IPS-20b (cell line): ENCODE results near the gene MAU2.

Source experiments
- H3K27ac ChIP-seq: one replicate; pipeline ENCODE4 v1.5.1; 2013; ENCODE audit warnings: low read length
- H3K27me3 ChIP-seq: 2 replicates; pipeline ENCODE4 v1.6.1; 2013; ENCODE audit warnings: mild to moderate bottlenecking, low read length, inconsistent platforms; ENCODE audit not compliant: insufficient read depth
- H3K36me3 ChIP-seq: 2 replicates; pipeline ENCODE4 v1.6.1; 2013; ENCODE audit warnings: low read depth, mild to moderate bottlenecking, inconsistent platforms, low read length, moderate library complexity; ENCODE audit not compliant: insufficient read depth
- H3K4me1 ChIP-seq: 2 replicates; pipeline ENCODE4 v1.6.1; 2013; ENCODE audit warnings: mild to moderate bottlenecking, control low read depth, inconsistent platforms, low read length, moderate library complexity; ENCODE audit not compliant: insufficient read depth
- H3K4me3 ChIP-seq: 2 replicates; pipeline ENCODE4 v1.5.1; 2013; ENCODE audit warnings: mild to moderate bottlenecking, low read length, inconsistent platforms
- H3K9ac ChIP-seq: 2 replicates; pipeline ENCODE4 v1.6.1; 2013; ENCODE audit warnings: low read depth, mild to moderate bottlenecking, inconsistent platforms, low read length, moderate library complexity
- H3K9me3 ChIP-seq: 2 replicates; pipeline ENCODE4 v1.6.1; 2013; ENCODE audit warnings: mild to moderate bottlenecking, low read depth, low read length, inconsistent platforms; ENCODE audit not compliant: insufficient read depth

MAU2 gene

GRCh38 chr19:19285686-19286085, 34.9 kb upstream of the MAU2 start:
- no peak overlapping the region for H3K27ac ChIP-seq
- peaks cover 71% of the 10 kb centered on the region for H3K36me3 ChIP-seq
- H3K9me3 ChIP-seq, result no peaks in the 10 kb centered on the region
- H3K27me3 ChIP-seq, result no peaks in the 10 kb centered on the region
- no peaks in the 10 kb centered on the region for H3K4me1 ChIP-seq
- H3K4me3 ChIP-seq, result no peak overlapping the region
- H3K9ac ChIP-seq, result no peak overlapping the region

GRCh38 chr19:19292607-19293006, 28.0 kb upstream of the MAU2 start:
- Histone ChIP-seq H3K27me3 (no peaks in the 10 kb centered on the region), H3K36me3 (peaks cover 69% of the 10 kb centered on the region), H3K9me3 (no peaks in the 10 kb centered on the region), H3K4me1 (no peaks in the 10 kb centered on the region), H3K27ac (no peak overlapping the region), H3K4me3 (no peak overlapping the region), H3K9ac (no peak overlapping the region)

GRCh38 chr19:19294914-19295313, 25.7 kb upstream of the MAU2 start:
- H3K4me3 ChIP-seq, result no peak overlapping the region
- no peak overlapping the region for H3K27ac ChIP-seq
- H3K36me3 ChIP-seq, result peaks cover 56% of the 10 kb centered on the region
- H3K9ac ChIP-seq, result no peak overlapping the region
- H3K9me3 ChIP-seq, result no peaks in the 10 kb centered on the region
- no peaks in the 10 kb centered on the region for H3K4me1 ChIP-seq
- H3K27me3 ChIP-seq, result no peaks in the 10 kb centered on the region

GRCh38 chr19:19296953-19297689, 23.5 kb upstream of the MAU2 start:
- Histone ChIP-seq H3K36me3 (peaks cover 68% of the 10 kb centered on the region), H3K27ac (no peak overlapping the region), H3K9ac (no peak overlapping the region), H3K9me3 (no peaks in the 10 kb centered on the region), H3K27me3 (no peaks in the 10 kb centered on the region), H3K4me3 (no peak overlapping the region), H3K4me1 (no peaks in the 10 kb centered on the region)

- Histone ChIP-seq H3K9me3 (no peaks in the 10 kb centered on the region), H3K9ac (no peak overlapping the region), H3K27me3 (no peaks in the 10 kb centered on the region), H3K27ac (no peak overlapping the region), H3K4me1 (no peaks in the 10 kb centered on the region), H3K4me3 (no peak overlapping the region), H3K36me3 (peaks cover 69% of the 10 kb centered on the region)
Measured at GRCh38 chr19:19297759-19298158, 22.9 kb upstream of the MAU2 start.

GRCh38 chr19:19300613-19301012, 20.0 kb upstream of the MAU2 start:
- Histone ChIP-seq H3K9ac (no peak overlapping the region), H3K4me1 (no peaks in the 10 kb centered on the region), H3K36me3 (peaks cover 72% of the 10 kb centered on the region), H3K27me3 (no peaks in the 10 kb centered on the region), H3K9me3 (no peaks in the 10 kb centered on the region), H3K4me3 (no peak overlapping the region), H3K27ac (no peak overlapping the region)

- Histone ChIP-seq H3K4me3 (no peak overlapping the region), H3K4me1 (no peaks in the 10 kb centered on the region), H3K27me3 (no peaks in the 10 kb centered on the region), H3K9me3 (no peaks in the 10 kb centered on the region), H3K27ac (no peak overlapping the region), H3K36me3 (peaks cover 84% of the 10 kb centered on the region), H3K9ac (no peak overlapping the region)
Measured at GRCh38 chr19:19303411-19303810, 17.2 kb upstream of the MAU2 start.

- Histone ChIP-seq H3K9ac (no peak overlapping the region), H3K4me3 (no peak overlapping the region), H3K4me1 (no peaks in the 10 kb centered on the region), H3K27ac (no peak overlapping the region), H3K36me3 (peaks cover 86% of the 10 kb centered on the region), H3K27me3 (no peaks in the 10 kb centered on the region), H3K9me3 (no peaks in the 10 kb centered on the region)
Measured at GRCh38 chr19:19304186-19304965, 16.3 kb upstream of the MAU2 start.

- Histone ChIP-seq H3K27ac (no peak overlapping the region), H3K36me3 (peaks cover 90% of the 10 kb centered on the region), H3K4me1 (no peaks in the 10 kb centered on the region), H3K9ac (no peak overlapping the region), H3K27me3 (no peaks in the 10 kb centered on the region), H3K9me3 (no peaks in the 10 kb centered on the region), H3K4me3 (no peak overlapping the region)
Measured at GRCh38 chr19:19305066-19305465, 15.6 kb upstream of the MAU2 start.

- H3K27me3 ChIP-seq, result no peaks in the 10 kb centered on the region
- H3K4me1 ChIP-seq, result no peaks in the 10 kb centered on the region
- H3K36me3 ChIP-seq, result peaks cover 90% of the 10 kb centered on the region
- H3K4me3 ChIP-seq, result no peak overlapping the region
- no peaks in the 10 kb centered on the region for H3K9me3 ChIP-seq
- H3K27ac ChIP-seq, result no peak overlapping the region
- H3K9ac ChIP-seq, result no peak overlapping the region
Measured at GRCh38 chr19:19305696-19306095, 14.9 kb upstream of the MAU2 start.

GRCh38 chr19:19306191-19306590, 14.4 kb upstream of the MAU2 start:
- no peaks in the 10 kb centered on the region for H3K27me3 ChIP-seq
- no peaks in the 10 kb centered on the region for H3K4me1 ChIP-seq
- no peak overlapping the region for H3K4me3 ChIP-seq
- H3K27ac ChIP-seq, result no peak overlapping the region
- H3K36me3 ChIP-seq, result peaks cover 89% of the 10 kb centered on the region
- no peak overlapping the region for H3K9ac ChIP-seq
- H3K9me3 ChIP-seq, result no peaks in the 10 kb centered on the region

- Histone ChIP-seq H3K36me3 (peaks cover 82% of the 10 kb centered on the region), H3K27ac (no peak overlapping the region), H3K27me3 (no peaks in the 10 kb centered on the region), H3K4me3 (no peak overlapping the region), H3K9me3 (no peaks in the 10 kb centered on the region), H3K9ac (no peak overlapping the region), H3K4me1 (no peaks in the 10 kb centered on the region)
Measured at GRCh38 chr19:19308373-19308772, 12.3 kb upstream of the MAU2 start.
